HepG2 (cell line): ENCODE measurements around the gene JAK1. TPM values are rescaled to one million over a fixed set of nuclear protein-coding genes. Genes with fewer than 3 reads are reported as not detected.
A peak's percentile ranks its signal among the peaks of the same experiment; 100 is the strongest.

Source experiments
- AKAP8 ChIP-seq: sonication (generic); formaldehyde crosslinking; IDR thresholded peaks from 2 replicates; pipeline ENCODE4 v1.5.1; 2020; ENCODE audit warnings: mild to moderate bottlenecking, missing genetic modification reagents
- ASH2L ChIP-seq: fragments of 300-600, 200-600 bp; sonication (generic); IDR thresholded peaks from 2 replicates; pipeline ENCODE4 v1.7.0; 2017; ENCODE audit warnings: low read depth, mild to moderate bottlenecking, moderate library complexity, mixed read lengths, low read length; ENCODE audit not compliant: insufficient read length
- DMAP1 ChIP-seq: IDR thresholded peaks from 2 replicates; pipeline ENCODE4 v1.6.1; 2016
- MAFG ChIP-seq: sonication (generic); formaldehyde crosslinking; IDR thresholded peaks from 2 replicates; pipeline ENCODE4 v1.5.1; 2020; ENCODE audit warnings: mild to moderate bottlenecking, missing genetic modification reagents
- MIXL1 ChIP-seq: IDR thresholded peaks from 2 replicates; pipeline ENCODE4 v1.6.1; 2016
- NCOA1 ChIP-seq: sonication (generic); formaldehyde crosslinking; IDR thresholded peaks from 2 replicates; pipeline ENCODE4 v1.9.0; 2021; ENCODE audit warnings: missing genetic modification reagents
- PLRG1 ChIP-seq: fragments of 450-650 bp; conservative IDR thresholded peaks from 2 replicates; pipeline ENCODE4 v1.6.1; 2016
- SAP130 ChIP-seq: IDR thresholded peaks from 2 replicates; pipeline ENCODE4 v1.6.1; 2016; ENCODE audit warnings: low read depth
- STAT5B ChIP-seq: sonication (generic); formaldehyde crosslinking; IDR thresholded peaks from 2 replicates; pipeline ENCODE4 v1.4.0; 2020; ENCODE audit warnings: missing genetic modification reagents
- TFE3 ChIP-seq: IDR thresholded peaks from 2 replicates; pipeline ENCODE4 v1.6.1; 2016
- THAP7 ChIP-seq: sonication (generic); formaldehyde crosslinking; IDR thresholded peaks from 2 replicates; pipeline ENCODE4 v1.8.1; 2023; ENCODE audit warnings: mild to moderate bottlenecking, missing genetic modification reagents
- THAP9 ChIP-seq: sonication (generic); formaldehyde crosslinking; IDR thresholded peaks from 2 replicates; pipeline ENCODE4; 2020; ENCODE audit warnings: missing genetic modification reagents, mild to moderate bottlenecking, borderline replicate concordance
- TIGD3 ChIP-seq: sonication (generic); formaldehyde crosslinking; IDR thresholded peaks from 2 replicates; pipeline ENCODE4 v1.5.1; 2020; ENCODE audit warnings: mild to moderate bottlenecking, missing genetic modification reagents, borderline replicate concordance
- ZBTB2 ChIP-seq: sonication (generic); formaldehyde crosslinking; IDR thresholded peaks from 2 replicates; pipeline ENCODE4 v1.8.0; 2022; ENCODE audit warnings: low read depth, missing genetic modification reagents
- ZGPAT ChIP-seq: IDR thresholded peaks from 2 replicates; pipeline ENCODE4 v1.6.1; 2016; ENCODE audit warnings: mild to moderate bottlenecking
- ZNF18 ChIP-seq: sonication (generic); formaldehyde crosslinking; IDR thresholded peaks from 2 replicates; pipeline ENCODE4 v1.8.0; 2022; ENCODE audit warnings: mild to moderate bottlenecking, missing genetic modification reagents; ENCODE audit not compliant: insufficient replicate concordance
- ZNF205 ChIP-seq: IDR thresholded peaks from 2 replicates; pipeline ENCODE4 v1.6.1; 2018; ENCODE audit warnings: missing biosample characterization, missing genetic modification reagents
- ZNF749 ChIP-seq: sonication (generic); formaldehyde crosslinking; IDR thresholded peaks from 2 replicates; pipeline ENCODE4 v1.8.0; 2022; ENCODE audit warnings: mild to moderate bottlenecking, missing genetic modification reagents, moderate library complexity, borderline replicate concordance
- polyA plus RNA-seq, 8 experiments: library from polyadenylated mRNA; depleted of rRNA in 3 of 8; stranded (reverse) in 7 of 8; unstranded in 1 of 8; fragments of >200 nt; fragmentation: Illumina TruSeq in 4 of 8; extraction: Trizol in 4 of 8; gene quantifications; 2 replicates each; pipeline versions ENCODE4 v1.2.1 to v1.2.3, GENCODE V29; 2011 to 2016; ENCODE audit warnings: low read depth in 4 of 8, missing spikeins in 1 of 8, mixed read lengths in 1 of 8; ENCODE audit not compliant: insufficient read depth in 1 of 8
- total RNA-seq, 5 experiments: library from RNA; depleted of rRNA; stranded (reverse); fragments of >200 nt; fragmentation: Illumina TruSeq; extraction: Trizol; gene quantifications; 2 replicates each; pipeline ENCODE4 v1.2.3, GENCODE V29; 2016; ENCODE audit warnings: low read depth in 1 of 5

JAK1 gene
- total and polyA plus RNA-seq, 2 of the 13 experiments (the other 11 are each of a cell fraction or from before 2014, with no cell fraction given): 23.9 to 42.4 TPM

- TF ChIP-seq ZBTB2 (CRISPR knock-in tag) (no peak), DMAP1 (CRISPR knock-in tag) (no peak), TFE3 (CRISPR knock-in tag) (no peak), ZNF205 (CRISPR knock-in tag) (peak; percentile 59; the same call in 1 of the 2 replicates), ASH2L (peak; percentile 78), THAP9 (no peak), MIXL1 (peak; percentile 86), TIGD3 (no peak), SAP130 (CRISPR knock-in tag) (peak; percentile 72), THAP7 (CRISPR knock-in tag) (no peak), ZGPAT (CRISPR knock-in tag) (peak; percentile 93), ZNF749 (CRISPR knock-in tag) (no peak), AKAP8 (CRISPR knock-in tag) (no peak), ZNF18 (CRISPR knock-in tag) (no peak), STAT5B (CRISPR knock-in tag) (no peak), NCOA1 (CRISPR knock-in tag) (no peak), PLRG1 (no peak), MAFG (CRISPR knock-in tag) (no peak)
Measured at GRCh38 chr1:64986903-64987871, 20.8 kb upstream of the JAK1 start (continued).
